NCI-H526 (cell line): ENCODE results near the gene NDUFA7.
"Not testable (repeated sequence)": the region's sequence is repeated elsewhere in the genome, so short reads cannot be mapped to it uniquely, and the experiment has no call there.

Experiments
- DNase-seq, 2 experiments: peaks; one replicate each; lab custom pipeline; 2025; lab: John Stamatoyannopoulos, UW

NDUFA7 gene

GRCh38 chr19:8319807-8320520 lies 1.2 kb downstream of the NDUFA7 start:
- DNase-seq: no peak

GRCh38 chr19:8318835-8319234 lies 2.3 kb downstream of the NDUFA7 start:
- DNase-seq: not testable (repeated sequence)

GRCh38 chr19:8316351-8317125 lies 4.6 kb downstream of the NDUFA7 start:
- no peak for DNase-seq

- not testable (repeated sequence) for DNase-seq
Measured at GRCh38 chr19:8314981-8315640, 6.1 kb downstream of the NDUFA7 start.

GRCh38 chr19:8311461-8312260 lies 9.5 kb downstream of the NDUFA7 start:
- DNase-seq: no peak

GRCh38 chr19:8310342-8311055 lies 10.7 kb downstream of the NDUFA7 start:
- DNase-seq: no peak

GRCh38 chr19:8308891-8309291 lies 12.3 kb downstream of the NDUFA7 start:
- DNase-seq: no peak

- DNase-seq: peak; percentile 81 to 94
Measured at GRCh38 chr19:8307965-8308866, 13.0 kb downstream of the NDUFA7 start, which contains the start of gene CD320. CD320 (minus strand) TSS chr19:8308358; CDS start chr19:8308290, 68 bp downstream.

GRCh38 chr19:8307400-8307964 lies 13.7 kb downstream of the NDUFA7 start:
- DNase-seq: peak in 1 of 2 experiments; percentile 42

- DNase-seq: no peak
Measured at GRCh38 chr19:8306235-8307054, 14.7 kb downstream of the NDUFA7 start.

GRCh38 chr19:8305798-8306197 lies 15.4 kb downstream of the NDUFA7 start:
- no peak for DNase-seq

- peak in 1 of 2 experiments; percentile 54 for DNase-seq
Measured at GRCh38 chr19:8304841-8305621, 16.1 kb downstream of the NDUFA7 start.

GRCh38 chr19:8302734-8303133 lies 18.4 kb downstream of the NDUFA7 start:
- DNase-seq: no peak

GRCh38 chr19:8302357-8302691 lies 18.9 kb downstream of the NDUFA7 start:
- DNase-seq: no peak

GRCh38 chr19:8291337-8291736 lies 29.8 kb downstream of the NDUFA7 start:
- not testable (repeated sequence) for DNase-seq

- not testable (repeated sequence) for DNase-seq
Measured at GRCh38 chr19:8276508-8276907, 44.7 kb downstream of the NDUFA7 start.

- DNase-seq: no peak
Measured at GRCh38 chr19:8269724-8270123, 51.5 kb downstream of the NDUFA7 start.

GRCh38 chr19:8265872-8266271 lies 55.3 kb downstream of the NDUFA7 start:
- no peak for DNase-seq
